Right atrium auricular region (tissue), 2 donors: ENCODE data around the gene C11orf16. TPM values are rescaled to one million over a fixed set of nuclear protein-coding genes. Genes with fewer than 3 reads are reported as not detected.
"Not testable (repeated sequence)": the region's sequence is repeated elsewhere in the genome, so short reads cannot be mapped to it uniquely, and the experiment has no call there.

Experiments used
- DNase-seq: peaks from one replicate; pipeline ENCODE4 v3.0.0-alpha.2; 2019; ENCODE audit warnings: low spot score
- H3K27ac ChIP-seq, 2 donors: fragments of 200-600 bp; sonication (generic); 1 replicate in 1 of 2; 2 replicates in 1 of 2; pipeline ENCODE4 v1.5.1; 2016 to 2019
- H3K27me3 ChIP-seq, 2 donors: fragments of 200-600 bp; sonication (generic); one replicate each; pipeline versions ENCODE4 v1.5.1 to v1.6.0; 2017 to 2019
- H3K36me3 ChIP-seq: fragments of 200-600 bp; sonication (generic); one replicate; pipeline ENCODE4 v1.5.1; 2016
- H3K4me1 ChIP-seq, 2 donors: fragments of 200-600 bp; sonication (generic); one replicate each; pipeline versions ENCODE4 v1.5.1 to v1.6.0; 2017 to 2019
- H3K4me3 ChIP-seq, 2 donors: fragments of 200-600 bp; sonication (generic); 1 replicate in 1 of 2; 2 replicates in 1 of 2; pipeline ENCODE4 v1.5.1; 2017 to 2019; ENCODE audit warnings: mild to moderate bottlenecking in 1 of 2, moderate library complexity in 1 of 2
- H3K9me3 ChIP-seq, 2 donors: fragments of 200-600 bp; sonication (generic); one replicate each; pipeline ENCODE4 v1.5.1; 2019
- CTCF ChIP-seq, 2 donors: fragments of 200-600 bp; sonication (generic); IDR thresholded peaks; one replicate each; pipeline ENCODE4 v1.5.1; 2019; ENCODE audit warnings: antibody characterized with exemption in 2 of 2
- total RNA-seq, 2 donors: library from RNA; depleted of rRNA; stranded (reverse); fragments of >200 nt; gene quantifications; one replicate each; pipeline ENCODE4 v1.1.0, GENCODE V29; 2016

C11orf16 gene
- total RNA-seq, 2 donors from 2014 or later, result not detected

GRCh38 chr11:8941341-8942103 lies 8.8 kb upstream of the C11orf16 start:
- Histone ChIP-seq H3K4me3 (no peak overlapping the region), H3K9me3 (no peaks in the 10 kb centered on the region), H3K27me3 (no peaks in the 10 kb centered on the region), H3K36me3 (no peaks in the 10 kb centered on the region), H3K27ac (no peak overlapping the region), H3K4me1 (no peaks in the 10 kb centered on the region)
- TF ChIP-seq CTCF (IDR thresholded peaks at IDR 0.05), result no peak
- DNase-seq, result no peak

DNA sequence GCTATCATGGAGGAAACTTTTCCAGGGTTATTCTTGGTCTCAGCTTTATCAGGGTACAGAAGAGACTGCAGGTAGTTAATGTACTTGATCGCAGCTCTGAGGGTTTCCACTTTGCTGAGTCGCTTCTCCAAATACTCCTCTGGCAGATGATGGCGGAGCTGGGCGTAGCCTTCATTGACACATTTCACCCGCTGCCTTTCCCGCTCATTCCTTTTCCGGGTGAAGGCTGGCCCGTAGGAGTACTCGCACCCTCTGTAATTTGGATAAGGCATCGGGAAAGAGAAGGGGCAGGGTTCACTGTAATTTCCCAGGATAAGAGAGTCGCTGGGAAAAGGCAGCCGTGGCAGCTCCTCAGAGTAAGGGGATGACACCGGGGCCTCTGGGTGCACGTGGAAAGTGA lies 4.9 kb upstream of the C11orf16 start:
- H3K27me3 ChIP-seq, result no peaks in the 10 kb centered on the region
- no peak overlapping the region for H3K27ac ChIP-seq
- no peaks in the 10 kb centered on the region for H3K9me3 ChIP-seq
- H3K36me3 ChIP-seq, result no peaks in the 10 kb centered on the region
- no peaks in the 10 kb centered on the region for H3K4me1 ChIP-seq
- no peak for DNase-seq
- H3K4me3 ChIP-seq, result no peak overlapping the region
- TF ChIP-seq CTCF (IDR thresholded peaks at IDR 0.05), result no peak

GRCh38 chr11:8937159-8937558 lies 4.4 kb upstream of the C11orf16 start:
- Histone ChIP-seq H3K4me3 (no peak overlapping the region), H3K27ac (no peak overlapping the region), H3K4me1 (no peaks in the 10 kb centered on the region), H3K9me3 (no peaks in the 10 kb centered on the region), H3K27me3 (no peaks in the 10 kb centered on the region), H3K36me3 (no peaks in the 10 kb centered on the region)
- DNase-seq, result no peak
- no peak for TF ChIP-seq CTCF (IDR thresholded peaks at IDR 0.05)

GRCh38 chr11:8935789-8936188 lies 3.0 kb upstream of the C11orf16 start:
- H3K27ac ChIP-seq, H3K36me3 ChIP-seq, DNase-seq, H3K9me3 ChIP-seq, H3K4me1 ChIP-seq, H3K4me3 ChIP-seq, H3K27me3 ChIP-seq: not testable (repeated sequence)

GRCh38 chr11:8934742-8935488 lies 2.2 kb upstream of the C11orf16 start:
- H3K9me3 ChIP-seq, result no peaks in the 10 kb centered on the region
- no peak overlapping the region for H3K27ac ChIP-seq
- DNase-seq, result no peak
- no peaks in the 10 kb centered on the region for H3K4me1 ChIP-seq
- no peak overlapping the region for H3K4me3 ChIP-seq
- no peaks in the 10 kb centered on the region for H3K36me3 ChIP-seq
- no peaks in the 10 kb centered on the region for H3K27me3 ChIP-seq
- no peak for TF ChIP-seq CTCF (IDR thresholded peaks at IDR 0.05)

DNA sequence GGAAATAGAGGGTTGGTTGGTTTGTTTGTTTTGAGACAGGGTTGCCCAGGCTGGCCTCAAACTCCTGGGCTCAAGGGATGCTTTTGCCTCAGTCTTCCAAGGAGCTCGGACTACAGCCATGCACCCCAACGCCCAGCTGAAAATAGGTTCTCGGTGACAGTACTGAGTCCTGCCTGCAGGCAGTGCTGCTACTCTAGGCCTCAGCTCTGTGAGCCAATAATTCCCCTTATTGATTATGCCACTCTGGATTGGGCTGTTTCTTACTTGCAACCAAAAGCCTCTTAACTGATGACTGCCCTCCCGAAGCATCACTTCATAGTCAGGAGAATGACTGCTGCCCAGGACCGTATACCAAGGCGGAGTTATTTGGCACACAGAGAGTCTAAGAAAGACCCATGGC lies 1.2 kb upstream of the C11orf16 start:
- H3K27me3 ChIP-seq, result no peaks in the 10 kb centered on the region
- H3K4me3 ChIP-seq, result no peak overlapping the region
- DNase-seq, result no peak
- no peak overlapping the region for H3K27ac ChIP-seq
- no peak for TF ChIP-seq CTCF (IDR thresholded peaks at IDR 0.05)
- no peaks in the 10 kb centered on the region for H3K9me3 ChIP-seq
- H3K4me1 ChIP-seq, result no peaks in the 10 kb centered on the region
- no peaks in the 10 kb centered on the region for H3K36me3 ChIP-seq
